A673 (cell line): Measurements from ENCODE around the gene PTGDS. TPM values are rescaled to one million over a fixed set of nuclear protein-coding genes. Genes with fewer than 3 reads are reported as not detected.

Source experiments
- BruUV-seq: library from RNA; stranded (reverse); fragments of 400-500 nt; replicated peaks from 2 replicates; lab custom pipeline; 2021; lab: Mats Ljungman, UMichigan
- CTCF ChIA-PET: fragments of 300-600 bp; sonication (Branson Sonifier 250); formaldehyde crosslinking; loops from one replicate; lab custom pipeline; 2022; ENCODE audit warnings: antibody characterized with exemption; lab: Charles Lee
- POLR2A ChIA-PET: fragments of 300-600 bp; sonication (Branson Sonifier 250); formaldehyde crosslinking; loops from one replicate; lab custom pipeline; 2022; ENCODE audit warnings: antibody characterized with exemption; ENCODE audit not compliant: low non-redundant PET; lab: Charles Lee
- DNase-seq: peaks from one replicate; pipeline ENCODE4 v3.0.0-alpha.2; 2015; ENCODE audit warnings: low spot score
- H3K27ac ChIP-seq: fragments of 200-600 bp; sonication (generic); 2 replicates; pipeline ENCODE4 v1.5.1; 2016; ENCODE audit warnings: mixed run types, low read depth, mild to moderate bottlenecking, mixed read lengths, antibody characterized with exemption, low read length; ENCODE audit not compliant: poor library complexity, severe bottlenecking
- H3K27me3 ChIP-seq: fragments of 200-600 bp; sonication (generic); replicated peaks from 2 replicates; pipeline ENCODE4 v1.6.1; 2017; ENCODE audit warnings: mixed run types, low read depth, mild to moderate bottlenecking, mixed read lengths, antibody characterized with exemption, low read length; ENCODE audit not compliant: insufficient read depth, poor library complexity
- H3K36me3 ChIP-seq: fragments of 200-600 bp; sonication (generic); 2 replicates; pipeline ENCODE4 v1.6.1; 2016; ENCODE audit warnings: mixed run types, mild to moderate bottlenecking, mixed read lengths, antibody characterized with exemption, low read length; ENCODE audit not compliant: insufficient read depth, poor library complexity, severe bottlenecking
- H3K4me1 ChIP-seq: fragments of 200-600 bp; sonication (generic); 2 replicates; pipeline ENCODE4 v1.6.1; 2017; ENCODE audit warnings: mixed run types, mild to moderate bottlenecking, mixed read lengths, antibody characterized with exemption, low read length; ENCODE audit not compliant: insufficient read depth, poor library complexity, severe bottlenecking
- H3K4me3 ChIP-seq: fragments of 200-600 bp; sonication (generic); 2 replicates; pipeline ENCODE4 v1.5.1; 2016; ENCODE audit warnings: low read depth, mixed run types, mild to moderate bottlenecking, mixed read lengths, low read length; ENCODE audit not compliant: poor library complexity, severe bottlenecking
- H3K9me3 ChIP-seq: fragments of 200-600 bp; sonication (generic); 2 replicates; pipeline ENCODE4 v1.6.1; 2016; ENCODE audit warnings: mixed run types, low read depth, mild to moderate bottlenecking, mixed read lengths, antibody characterized with exemption, low read length; ENCODE audit not compliant: poor library complexity, severe bottlenecking
- EZH2 ChIP-seq: fragments of 200-600 bp; sonication (generic); IDR thresholded peaks from 2 replicates; pipeline ENCODE4 v1.6.1; 2017; ENCODE audit warnings: borderline replicate concordance, low read depth, mild to moderate bottlenecking, mixed read lengths, antibody characterized with exemption, low read length; ENCODE audit not compliant: poor library complexity, severe bottlenecking
- intact Hi-C: fragments of 100-400 bp; cut with micrococcal nuclease; formaldehyde crosslinking; loops from one replicate; pipeline ENCODE4 v1.10.0; 2022; ENCODE audit not compliant: unreplicated experiment
- total RNA-seq: library from RNA; stranded (reverse); gene quantifications from 2 replicates; pipeline ENCODE4 v1.2.3, GENCODE V29; 2021
- TF ChIP-seq, protein P1 (sequence below): fragments of 300-800, 200-600 bp; sonication (generic); conservative IDR thresholded peaks from 2 replicates; pipeline ENCODE4 v1.5.1; 2017; ENCODE audit warnings: low read depth, mild to moderate bottlenecking, antibody characterized with exemption, low read length, moderate library complexity, mixed read lengths

The PTGDS gene
- total RNA-seq, 1 experiment from 2014 or later: not detected

DNA sequence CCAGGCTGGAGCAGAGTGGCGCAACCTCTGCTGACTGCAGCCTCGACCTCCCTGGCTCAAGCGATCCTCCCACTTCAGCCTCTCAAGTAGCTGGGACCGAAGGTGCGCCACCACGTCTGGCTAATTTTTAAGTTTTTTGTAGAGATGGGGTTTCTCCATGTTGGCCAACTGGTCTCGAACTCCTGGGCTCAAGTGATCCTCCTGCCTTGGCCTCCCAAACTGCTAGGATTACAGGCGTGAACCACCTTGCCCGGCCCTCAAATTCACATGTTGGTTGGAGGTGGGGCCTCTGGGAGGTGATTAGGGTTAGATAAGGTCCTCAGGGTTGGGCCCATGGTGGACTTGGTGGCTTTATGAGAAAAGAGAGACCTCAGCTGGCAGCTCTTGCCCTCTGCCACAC, 15.1 kb upstream of the PTGDS start:
- H3K27me3 ChIP-seq: no peaks in the 10 kb centered on the region
- H3K9me3 ChIP-seq: no peaks in the 10 kb centered on the region
- POLR2A ChIA-PET: no interaction called here
- H3K4me3 ChIP-seq: no peak overlapping the region
- H3K27ac ChIP-seq: no peak overlapping the region
- H3K36me3 ChIP-seq: no peaks in the 10 kb centered on the region
- H3K4me1 ChIP-seq: peaks cover 4% of the 10 kb centered on the region
- CTCF ChIA-PET: no interaction called here
- no peak for TF ChIP-seq EZH2
- TF ChIP-seq, protein P1, sequence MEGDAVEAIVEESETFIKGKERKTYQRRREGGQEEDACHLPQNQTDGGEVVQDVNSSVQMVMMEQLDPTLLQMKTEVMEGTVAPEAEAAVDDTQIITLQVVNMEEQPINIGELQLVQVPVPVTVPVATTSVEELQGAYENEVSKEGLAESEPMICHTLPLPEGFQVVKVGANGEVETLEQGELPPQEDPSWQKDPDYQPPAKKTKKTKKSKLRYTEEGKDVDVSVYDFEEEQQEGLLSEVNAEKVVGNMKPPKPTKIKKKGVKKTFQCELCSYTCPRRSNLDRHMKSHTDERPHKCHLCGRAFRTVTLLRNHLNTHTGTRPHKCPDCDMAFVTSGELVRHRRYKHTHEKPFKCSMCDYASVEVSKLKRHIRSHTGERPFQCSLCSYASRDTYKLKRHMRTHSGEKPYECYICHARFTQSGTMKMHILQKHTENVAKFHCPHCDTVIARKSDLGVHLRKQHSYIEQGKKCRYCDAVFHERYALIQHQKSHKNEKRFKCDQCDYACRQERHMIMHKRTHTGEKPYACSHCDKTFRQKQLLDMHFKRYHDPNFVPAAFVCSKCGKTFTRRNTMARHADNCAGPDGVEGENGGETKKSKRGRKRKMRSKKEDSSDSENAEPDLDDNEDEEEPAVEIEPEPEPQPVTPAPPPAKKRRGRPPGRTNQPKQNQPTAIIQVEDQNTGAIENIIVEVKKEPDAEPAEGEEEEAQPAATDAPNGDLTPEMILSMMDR: no peak
- no peak for DNase-seq
- no TSS peak for BruUV-seq
- intact Hi-C loops: no loop called here

- no peak for DNase-seq
- intact Hi-C loops: no loop called here
- peaks cover 4% of the 10 kb centered on the region for H3K4me1 ChIP-seq
- no peaks in the 10 kb centered on the region for H3K36me3 ChIP-seq
- H3K27me3 ChIP-seq: no peaks in the 10 kb centered on the region
- BruUV-seq: no TSS peak
- TF ChIP-seq, protein P1: no peak
- no peak for TF ChIP-seq EZH2
- no peaks in the 10 kb centered on the region for H3K9me3 ChIP-seq
- H3K4me3 ChIP-seq: no peak overlapping the region
- ChIA-PET POLR2A (no interaction called here), CTCF (no interaction called here)
- H3K27ac ChIP-seq: no peak overlapping the region
Observed at GRCh38 chr9:136962701-136963248, 14.5 kb upstream of the PTGDS start.

DNA sequence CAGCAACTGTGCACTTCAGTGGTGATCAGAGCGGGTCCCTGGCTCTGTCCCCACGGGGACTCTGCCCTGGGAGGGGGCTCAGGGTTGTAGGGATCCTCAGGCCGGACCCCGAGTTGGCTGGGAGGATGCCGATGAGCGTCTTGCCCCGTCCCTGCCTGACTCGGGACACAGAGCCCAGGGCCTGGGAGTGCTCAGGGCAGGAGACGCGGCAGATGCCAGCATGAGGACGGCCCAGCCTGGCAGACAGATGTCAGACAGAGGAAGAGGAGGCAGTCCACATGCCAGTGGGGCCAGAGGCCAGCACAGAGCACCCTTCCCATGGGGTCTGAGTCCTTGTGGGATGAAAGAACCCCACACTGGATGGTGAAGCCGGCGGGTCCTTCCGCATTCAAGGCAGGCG, 14.0 kb upstream of the PTGDS start:
- H3K4me1 ChIP-seq: peaks cover 4% of the 10 kb centered on the region
- H3K27me3 ChIP-seq: no peaks in the 10 kb centered on the region
- no peak for DNase-seq
- H3K36me3 ChIP-seq: no peaks in the 10 kb centered on the region
- ChIA-PET CTCF (no interaction called here), POLR2A (no interaction called here)
- H3K9me3 ChIP-seq: no peaks in the 10 kb centered on the region
- TF ChIP-seq, protein P1: no peak
- TF ChIP-seq EZH2: no peak
- no peak overlapping the region for H3K27ac ChIP-seq
- intact Hi-C loops: no loop called here
- no peak overlapping the region for H3K4me3 ChIP-seq
- BruUV-seq: no TSS peak
